ENCODE measurements around the gene MGLL. TPM values are rescaled to one million over a fixed set of nuclear protein-coding genes. Genes with fewer than 3 reads are reported as not detected.

MGLL gene
- total RNA-seq, 1 experiment from 2014 or later, result 6.8 TPM

GRCh38 chr3:127691489-127691888 lies 130.8 kb downstream of the MGLL start:
- no peaks in the 10 kb centered on the region for H3K27me3 ChIP-seq (ENCODE audit: insufficient read depth, low read length)
- DNase-seq (ENCODE audit: low read depth, low spot score), result no peak

GRCh38 chr3:127690823-127691452 lies 131.4 kb downstream of the MGLL start:
- intact Hi-C loops (cut with micrococcal nuclease), result loop anchor here (1.0 to 2.0 kb wide), 3 partner anchors 140 to 442 kb away; no protein-coding TSS in a partner anchor

More at GRCh38 chr3:127691489-127691888, 130.8 kb downstream of the MGLL start:
- no peak for ATAC-seq
- Histone ChIP-seq H3K9me3 (ENCODE audit: control insufficient read depth in 1 of 2, insufficient read depth in 1 of 2, low read depth in 1 of 2, low read length in 2 of 2) (no peaks in the 10 kb centered on the region), H3K4me1 (ENCODE audit: control insufficient read depth in 1 of 2, insufficient read depth in 2 of 2, low read length in 2 of 2) (peaks cover 15 to 41% of the 10 kb centered on the region in 2 experiments), H2AFZ (ENCODE audit: low read depth, low read length, poor library complexity, severe bottlenecking) (no peak overlapping the region), H3K4me2 (ENCODE audit: low read length) (no peak overlapping the region), H3K9ac (ENCODE audit: low read length) (no peak overlapping the region), H4K20me1 (ENCODE audit: insufficient read depth) (no peaks in the 10 kb centered on the region), H3K27ac (ENCODE audit: low read depth, low read length) (no peak overlapping the region), H3K36me3 (ENCODE audit: control insufficient read depth in 1 of 2, insufficient read depth in 2 of 2, low read length in 2 of 2) (no peaks in the 10 kb centered on the region), H3K4me3 (replicated peaks in 1 of 2; ENCODE audit: low read depth in 1 of 2, low read length in 2 of 2) (no peak overlapping the region), H3K79me2 (ENCODE audit: insufficient read depth, low read length) (no peaks in the 10 kb centered on the region), H3K9me2 (ENCODE audit: insufficient read depth) (no peaks in the 10 kb centered on the region)
- CTCF ChIA-PET, result interaction anchor here (0.6 to 2.2 kb wide), 10 partner anchors 8 to 442 kb away, joined by 3 to 11 read pairs (median 4); partner anchors contain the start of gene MGLL
- RAD21 ChIA-PET (ENCODE audit: low non-redundant PET in 1 of 2, low total read pairs in 2 of 2, uncharacterized antibody in 2 of 2, unreplicated experiment in 2 of 2), result interaction anchor here in 1 of 2 experiments (1.2 kb wide), 1 partner anchor 268 kb away, joined by 3 read pairs; no protein-coding TSS in a partner anchor
- BruUV-seq (replicated peaks), result no TSS peak
- TF ChIP-seq FOSL1 (IDR thresholded peaks at IDR 0.05; ENCODE audit: low read depth), result no peak
- no peak for TF ChIP-seq SP1 (IDR thresholded peaks at IDR 0.05; ENCODE audit: low read depth)
- intact Hi-C loops (cut with micrococcal nuclease), result loop anchor here (1.0 to 2.0 kb wide), 3 partner anchors 139 to 441 kb away; no protein-coding TSS in a partner anchor
- POLR2A ChIA-PET, result no interaction called here

More at GRCh38 chr3:127690823-127691452, 131.4 kb downstream of the MGLL start:
- no peak overlapping the region for H2AFZ ChIP-seq (ENCODE audit: low read depth, low read length, poor library complexity, severe bottlenecking)
- peak overlapping the region; percentile 49 for H3K9ac ChIP-seq (ENCODE audit: low read length)
- RAD21 ChIA-PET (ENCODE audit: low non-redundant PET in 1 of 2, low total read pairs in 2 of 2, uncharacterized antibody in 2 of 2, unreplicated experiment in 2 of 2), result interaction anchor here in 1 of 2 experiments (1.2 kb wide), 1 partner anchor 269 kb away, joined by 3 read pairs; no protein-coding TSS in a partner anchor
- POLR2A ChIA-PET, result no interaction called here
- peak overlapping the region; percentile 64 for H3K4me2 ChIP-seq (ENCODE audit: low read length)
- H3K9me3 ChIP-seq (ENCODE audit: control insufficient read depth in 1 of 2, insufficient read depth in 1 of 2, low read depth in 1 of 2, low read length in 2 of 2), result no peaks in the 10 kb centered on the region
- no TSS peak for BruUV-seq (replicated peaks)
- ATAC-seq (peak; percentile 95), DNase-seq (ENCODE audit: low read depth, low spot score) (peak; percentile 43)
- H3K27ac ChIP-seq (ENCODE audit: low read depth, low read length), result peak overlapping the region; percentile 30
- H3K79me2 ChIP-seq (ENCODE audit: insufficient read depth, low read length), result no peaks in the 10 kb centered on the region
- no peaks in the 10 kb centered on the region for H4K20me1 ChIP-seq (ENCODE audit: insufficient read depth)
- peaks cover 13 to 36% of the 10 kb centered on the region in 2 experiments for H3K4me1 ChIP-seq (ENCODE audit: control insufficient read depth in 1 of 2, insufficient read depth in 2 of 2, low read length in 2 of 2)
- CTCF ChIA-PET, result interaction anchor here (0.6 to 2.2 kb wide), 10 partner anchors 8 to 443 kb away, joined by 3 to 11 read pairs (median 4); partner anchors contain the start of gene MGLL
- TF ChIP-seq ELF1 (IDR thresholded peaks at IDR 0.05; ENCODE audit: borderline replicate concordance, low read depth) (no peak), ZFX (IDR thresholded peaks at IDR 0.05) (peak; percentile 77; the same call in 1 of the 2 replicates), FOSL1 (IDR thresholded peaks at IDR 0.05; ENCODE audit: low read depth) (no peak), ZNF274 (IDR thresholded peaks at IDR 0.05; ENCODE audit: low read depth, low read length) (no peak), CEBPB (IDR thresholded peaks at IDR 0.05; ENCODE audit: low read depth) (no peak), CBX3 (IDR thresholded peaks at IDR 0.05; ENCODE audit: low read depth) (no peak), MAX (IDR thresholded peaks at IDR 0.05) (no peak), YY1 (IDR thresholded peaks at IDR 0.05; ENCODE audit: extremely low read depth, insufficient replicate concordance, low read depth, low read length) (no peak), RAD21 (IDR thresholded peaks at IDR 0.05; ENCODE audit: low read depth) (peak; percentile 90), JUND (IDR thresholded peaks at IDR 0.05) (no peak), CTCF (IDR thresholded peaks at IDR 0.05 in 2 of 3, conservative IDR thresholded peaks at IDR 0.05 in 1 of 3; ENCODE audit: borderline replicate concordance in 1 of 3, insufficient read depth in 1 of 3, low read depth in 2 of 3, low read length in 2 of 3) (peak; percentile 70 to 84 (median 84)), ZBTB33 (IDR thresholded peaks at IDR 0.05; ENCODE audit: extremely low read depth, insufficient replicate concordance, low read length) (no peak), TCF7L2 (IDR thresholded peaks at IDR 0.05; ENCODE audit: borderline replicate concordance, extremely low read depth, insufficient read depth, insufficient read length) (no peak)
- no peaks in the 10 kb centered on the region for H3K27me3 ChIP-seq (ENCODE audit: insufficient read depth, low read length)
- H3K4me3 ChIP-seq (replicated peaks in 1 of 2; ENCODE audit: low read depth in 1 of 2, low read length in 2 of 2), result no peak overlapping the region
- no peaks in the 10 kb centered on the region for H3K9me2 ChIP-seq (ENCODE audit: insufficient read depth)
- no peaks in the 10 kb centered on the region for H3K36me3 ChIP-seq (ENCODE audit: control insufficient read depth in 1 of 2, insufficient read depth in 2 of 2, low read length in 2 of 2)
